HG03103 (cell line): ENCODE data around the gene IRF2.
"Not testable (repeated sequence)": the region's sequence is repeated elsewhere in the genome, so short reads cannot be mapped to it uniquely, and the experiment has no call there.

Experiments
- ATAC-seq: cut with Tn5 transposase; IDR thresholded peaks from one replicate; pipeline ENCODE4 v1.9.1; 2021; ENCODE audit warnings: low read depth; ENCODE audit not compliant: unreplicated experiment

The IRF2 gene

DNA sequence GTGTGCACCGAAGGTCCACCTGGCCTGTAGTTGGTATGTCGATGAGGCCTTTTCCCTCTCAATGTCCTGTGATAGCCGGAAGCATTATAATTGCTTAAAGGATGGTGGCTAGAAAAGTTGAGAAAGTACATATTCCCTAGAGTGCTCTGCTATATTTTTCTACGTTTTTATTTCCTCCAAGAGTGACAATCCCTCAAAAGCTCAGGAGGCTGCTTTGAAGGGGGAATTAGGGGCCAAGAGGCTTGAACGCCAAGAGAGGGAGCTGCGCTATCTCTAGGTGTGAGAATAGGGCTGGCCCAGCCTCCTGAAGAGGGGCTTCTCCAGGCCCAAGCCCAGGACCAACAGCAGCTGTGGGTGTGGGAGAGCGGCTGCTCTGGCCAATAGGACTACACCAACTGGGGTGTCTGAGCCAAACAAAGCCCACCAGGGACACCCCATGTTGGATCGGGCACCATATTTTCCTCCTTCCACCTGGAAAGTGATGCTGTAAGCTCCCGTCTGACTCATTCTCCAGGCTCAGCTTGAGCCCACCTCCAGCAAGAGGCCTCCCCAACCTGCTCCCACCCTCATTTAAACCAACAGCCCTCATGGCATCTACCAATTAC is 124.0 kb downstream of the IRF2 start:
- ATAC-seq = no peak

DNA sequence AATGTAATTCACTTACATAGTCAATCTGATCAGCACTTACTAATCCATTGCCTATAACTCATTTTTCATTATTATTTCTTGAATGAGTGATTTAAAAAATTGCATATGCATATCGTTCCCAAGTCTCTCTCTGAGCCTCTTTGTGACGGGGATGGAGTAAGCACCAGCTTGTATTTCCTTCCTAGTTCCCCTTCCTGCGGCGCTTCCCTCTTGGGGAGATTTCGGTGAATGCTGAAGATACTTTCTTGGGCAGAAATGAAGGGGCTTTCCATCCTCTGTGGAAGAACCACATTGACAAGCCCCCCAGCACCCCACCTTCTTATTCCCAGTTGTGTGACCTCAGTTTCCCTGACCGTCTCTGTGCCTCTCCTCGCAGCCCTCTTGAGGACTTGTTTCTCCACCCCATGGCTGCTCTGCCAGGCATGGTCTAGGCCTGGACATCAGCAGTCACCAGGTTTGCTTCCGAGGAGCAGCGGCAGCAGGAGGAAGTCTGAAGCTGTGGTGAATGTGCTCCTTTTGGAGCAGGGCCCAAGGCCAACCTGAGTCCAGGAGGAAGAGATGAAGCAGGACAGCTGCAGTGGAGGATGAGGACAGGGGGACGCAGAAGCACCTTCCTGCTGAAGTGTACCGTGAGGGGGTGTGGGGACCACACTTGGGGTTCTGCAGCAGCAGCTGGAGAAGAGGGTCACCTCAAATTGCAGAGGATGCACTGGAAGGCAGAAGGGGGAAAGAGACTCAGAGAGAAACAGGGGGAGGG is 124.9 kb downstream of the IRF2 start:
- ATAC-seq = no peak

DNA sequence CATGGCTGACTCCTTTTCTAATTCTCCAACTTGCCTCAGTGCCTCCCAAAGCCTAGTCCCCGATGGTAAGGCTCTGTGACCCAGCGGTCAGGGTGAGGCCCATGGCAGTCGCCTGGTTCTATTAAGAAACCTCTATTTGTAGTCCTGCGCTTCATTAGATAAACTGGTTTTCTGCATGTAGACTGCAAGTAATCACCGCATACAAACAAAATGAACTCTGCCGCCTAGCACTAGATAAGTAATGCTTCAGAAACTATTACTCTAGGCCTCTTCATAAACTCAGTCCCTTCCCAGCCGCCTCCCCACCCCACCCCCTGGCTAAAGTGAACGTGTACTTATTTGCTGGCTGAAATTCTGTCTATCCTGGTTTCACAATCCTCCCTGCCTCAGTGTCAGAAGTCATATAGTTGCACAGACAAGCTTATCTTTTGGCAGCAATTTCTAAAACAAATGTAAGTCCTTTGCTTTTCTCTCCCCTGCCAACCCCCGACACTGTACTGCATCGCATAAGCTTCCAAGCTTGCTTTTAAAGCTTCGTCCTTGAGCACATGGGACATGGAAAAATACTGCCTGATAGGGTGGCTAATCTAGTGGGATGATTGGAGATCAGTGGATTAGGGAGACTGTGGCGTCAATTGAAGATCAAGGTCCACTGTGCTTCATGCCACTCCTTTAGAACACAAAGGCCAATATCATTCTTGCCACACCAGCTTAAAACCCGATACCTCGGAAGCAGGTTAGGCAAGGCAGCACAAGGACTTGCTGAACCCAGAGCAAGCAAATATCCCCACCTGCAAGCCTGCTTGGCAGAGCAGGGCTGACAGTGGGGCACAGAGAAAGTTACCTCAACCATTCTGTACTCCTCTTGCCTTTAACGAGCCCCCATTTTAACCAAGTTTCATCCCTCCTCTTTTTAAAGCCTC is 125.8 kb downstream of the IRF2 start:
- ATAC-seq = no peak

DNA sequence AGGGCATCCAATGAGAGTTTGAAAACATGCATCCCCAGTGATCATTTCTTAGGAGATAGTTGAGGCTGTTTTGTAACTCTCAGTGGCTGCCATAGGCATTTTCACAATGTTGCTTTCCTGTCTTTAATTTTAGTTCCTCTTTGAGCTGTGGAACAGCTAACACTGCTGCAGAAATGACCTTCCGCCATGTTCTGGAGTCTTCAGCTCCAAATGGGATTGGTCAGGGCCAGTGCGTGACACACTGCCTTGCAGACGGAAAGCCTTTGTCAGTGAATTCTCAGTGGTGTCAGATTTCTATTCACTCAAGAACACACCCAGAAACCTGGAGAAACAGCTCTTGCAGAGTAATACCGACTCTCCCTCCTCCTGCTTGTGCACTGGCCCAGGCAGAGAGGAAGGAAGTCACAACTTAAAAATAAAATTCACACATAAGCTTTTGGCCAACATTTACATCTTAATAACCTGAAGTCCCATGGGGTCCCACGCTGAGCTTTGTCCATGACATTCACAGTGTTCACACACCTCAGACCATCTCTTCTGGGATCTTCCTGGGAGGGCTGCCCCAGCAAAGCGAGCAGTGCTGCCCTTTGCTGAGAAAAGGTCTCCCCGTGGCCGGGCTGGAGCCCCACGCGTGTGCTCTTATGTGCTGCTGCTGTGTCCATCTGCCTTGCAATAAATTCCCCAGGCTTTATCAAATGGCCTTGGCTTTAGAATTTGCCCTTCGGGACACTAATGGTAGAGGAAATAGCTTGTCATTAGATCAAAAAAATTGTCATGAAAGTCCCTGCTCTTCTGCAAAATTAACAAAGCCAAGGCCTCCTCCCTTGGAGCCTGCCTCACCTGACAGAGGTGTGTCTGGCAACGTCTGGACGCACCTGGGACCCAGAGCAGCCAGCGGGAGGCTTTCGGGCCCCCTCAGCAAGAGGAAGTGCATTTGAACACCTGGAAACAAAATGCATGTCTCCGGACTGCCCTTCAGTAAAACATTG is 126.8 kb downstream of the IRF2 start:
- peak; percentile 75 for ATAC-seq

DNA sequence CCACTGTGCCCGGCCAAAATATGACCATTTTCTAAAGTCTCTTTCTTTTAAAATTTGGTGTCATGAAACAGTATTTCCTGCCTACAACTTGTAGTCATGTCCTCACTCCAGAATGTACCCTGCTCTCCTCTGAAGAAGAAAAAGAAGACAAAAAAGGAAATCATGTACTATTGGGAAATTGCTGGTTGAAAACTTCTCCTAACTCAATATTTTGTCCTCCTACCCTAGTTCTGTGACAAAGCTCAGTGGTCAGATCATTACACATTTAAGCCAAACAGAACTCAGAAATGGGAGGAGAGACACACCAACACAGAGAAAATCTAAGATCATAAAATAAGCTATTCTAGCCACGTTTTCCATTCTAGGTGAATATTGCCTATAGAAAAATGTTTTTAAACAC is 127.7 kb downstream of the IRF2 start:
- no peak for ATAC-seq

DNA sequence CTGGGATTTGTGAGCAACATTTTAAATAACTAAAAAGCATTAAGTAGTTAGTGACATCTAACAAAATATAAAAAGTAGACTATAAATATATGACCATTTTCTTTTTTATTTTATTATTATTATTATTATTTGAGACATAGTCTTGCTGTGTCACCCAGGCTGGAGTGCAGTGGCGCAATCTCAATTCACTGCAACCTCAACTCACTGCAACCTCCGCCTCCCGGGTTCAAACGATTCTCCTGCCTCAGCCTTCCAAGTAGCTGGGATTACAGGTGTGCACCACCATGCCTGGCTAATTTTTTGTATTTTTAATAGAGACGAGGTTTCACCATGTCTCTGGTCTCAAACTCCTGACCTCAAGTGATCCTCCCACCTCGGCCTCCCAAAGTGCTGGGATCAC is 128.1 kb downstream of the IRF2 start:
- not testable (repeated sequence) for ATAC-seq

DNA sequence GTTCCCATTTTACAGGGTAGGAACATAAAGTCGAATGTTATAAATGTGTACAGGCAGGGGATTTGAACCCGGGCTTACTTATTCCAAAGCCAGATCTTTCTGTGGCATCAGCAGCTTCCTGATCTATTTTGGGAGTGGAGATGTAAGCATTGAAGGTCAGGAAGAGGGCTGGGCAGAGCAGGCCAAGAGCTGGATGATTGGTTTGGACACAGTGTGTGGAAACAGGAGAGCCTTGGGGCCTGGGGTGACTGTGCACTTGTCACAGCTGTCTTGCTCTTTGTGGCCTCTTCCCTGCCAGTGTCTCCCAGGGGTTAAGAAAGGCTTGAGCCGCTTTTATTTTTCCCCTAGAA is 128.8 kb downstream of the IRF2 start:
- no peak for ATAC-seq

DNA sequence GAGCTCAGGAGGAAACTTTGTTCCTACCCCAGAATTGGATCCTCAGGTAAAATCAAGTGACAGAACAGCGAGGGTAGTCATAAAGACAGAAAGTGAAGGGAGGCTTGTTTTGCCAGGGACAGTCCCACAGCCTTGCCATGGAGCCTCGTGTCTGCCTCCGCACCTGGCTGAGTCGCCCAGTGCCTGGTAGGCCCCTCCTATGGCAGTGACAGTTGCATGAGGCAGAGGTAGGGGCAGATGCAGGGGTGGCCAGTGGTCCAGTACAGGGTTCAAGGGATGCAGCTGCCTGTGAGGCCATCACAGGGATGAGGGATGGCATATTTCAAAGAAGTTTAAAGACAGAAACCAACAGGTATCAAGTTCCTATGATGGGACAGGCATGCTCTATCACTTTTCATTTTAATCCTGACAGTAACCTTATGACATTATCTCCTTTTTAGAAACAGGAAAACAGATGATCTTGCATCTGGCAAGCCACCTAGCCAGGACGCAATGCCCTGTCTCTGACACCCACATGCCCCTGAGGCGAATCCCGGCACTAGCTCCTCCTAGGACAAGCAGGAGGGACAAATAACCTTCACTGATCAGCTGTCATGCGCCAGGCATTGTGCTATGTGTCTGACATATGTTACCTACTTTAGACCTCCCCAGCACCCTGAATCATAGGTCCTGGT is 129.3 kb downstream of the IRF2 start:
- ATAC-seq = no peak

DNA sequence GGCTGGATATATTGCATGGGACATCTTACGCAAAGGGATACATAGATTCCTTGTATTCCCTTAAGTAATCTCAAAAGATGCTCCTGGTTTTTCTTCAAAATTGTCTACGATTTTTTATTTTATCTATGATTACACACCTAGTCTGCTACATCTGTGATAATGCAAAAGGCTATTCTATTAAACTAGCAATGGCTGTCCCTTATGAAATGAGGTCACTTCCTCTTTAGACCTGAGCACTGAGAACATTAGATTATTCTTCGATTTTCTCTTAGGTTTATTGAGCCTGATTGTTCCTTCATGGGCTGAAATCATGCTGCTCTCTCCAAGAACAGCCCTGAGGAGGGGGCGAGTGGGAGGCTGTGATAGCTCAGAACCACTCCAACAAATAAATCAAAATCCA is 129.9 kb downstream of the IRF2 start:
- no peak for ATAC-seq

DNA sequence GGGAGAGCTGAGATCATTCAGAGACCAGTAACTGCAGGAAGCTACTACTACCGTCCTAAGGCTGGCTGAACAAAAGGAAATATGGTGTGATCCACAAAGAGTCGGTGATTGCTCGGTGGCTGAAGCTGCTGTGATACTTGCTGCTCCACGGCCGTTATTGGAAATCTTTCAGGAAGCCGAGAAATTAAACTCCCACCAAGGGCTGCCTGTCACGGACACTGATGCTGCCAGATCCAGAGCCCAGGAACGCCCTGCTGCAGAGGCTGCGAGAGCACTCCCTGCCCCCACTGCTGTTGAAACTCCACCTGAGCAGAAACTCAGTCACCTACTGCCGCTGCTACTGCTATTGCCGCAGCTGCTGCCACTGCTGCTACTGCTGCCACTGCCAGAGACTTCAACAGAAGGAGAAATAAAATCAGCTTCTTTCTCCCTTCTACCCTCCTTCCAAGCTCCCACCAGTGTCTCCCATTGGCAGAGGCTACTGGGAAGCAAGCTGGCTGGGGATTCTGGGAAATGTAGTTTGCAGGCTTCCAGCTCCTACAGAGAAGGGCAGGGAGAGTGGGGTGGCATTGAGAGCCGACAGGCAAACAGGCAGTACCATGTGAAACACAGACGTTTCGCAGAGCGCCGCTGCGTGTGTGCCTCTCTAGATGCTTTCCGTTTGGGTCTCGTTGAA is 130.7 kb downstream of the IRF2 start:
- ATAC-seq = peak; percentile 28

DNA sequence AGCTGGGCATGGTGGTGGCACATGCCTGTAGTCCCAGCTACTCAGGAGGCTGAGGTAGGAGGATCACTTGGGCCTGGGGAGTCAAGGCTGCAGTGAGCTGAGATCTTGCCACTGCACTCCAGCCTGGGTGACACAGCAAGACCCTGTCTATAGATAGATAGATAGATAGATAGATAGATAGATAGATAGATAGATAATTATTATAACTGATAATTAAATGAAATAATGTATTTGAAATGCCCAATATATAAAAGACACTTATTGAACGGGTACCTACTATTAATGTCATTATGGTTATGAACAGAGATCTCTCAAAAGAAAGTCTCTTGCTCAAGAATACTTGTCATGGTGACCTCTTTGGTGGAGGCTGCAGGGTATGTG is 131.5 kb downstream of the IRF2 start:
- not testable (repeated sequence) for ATAC-seq

DNA sequence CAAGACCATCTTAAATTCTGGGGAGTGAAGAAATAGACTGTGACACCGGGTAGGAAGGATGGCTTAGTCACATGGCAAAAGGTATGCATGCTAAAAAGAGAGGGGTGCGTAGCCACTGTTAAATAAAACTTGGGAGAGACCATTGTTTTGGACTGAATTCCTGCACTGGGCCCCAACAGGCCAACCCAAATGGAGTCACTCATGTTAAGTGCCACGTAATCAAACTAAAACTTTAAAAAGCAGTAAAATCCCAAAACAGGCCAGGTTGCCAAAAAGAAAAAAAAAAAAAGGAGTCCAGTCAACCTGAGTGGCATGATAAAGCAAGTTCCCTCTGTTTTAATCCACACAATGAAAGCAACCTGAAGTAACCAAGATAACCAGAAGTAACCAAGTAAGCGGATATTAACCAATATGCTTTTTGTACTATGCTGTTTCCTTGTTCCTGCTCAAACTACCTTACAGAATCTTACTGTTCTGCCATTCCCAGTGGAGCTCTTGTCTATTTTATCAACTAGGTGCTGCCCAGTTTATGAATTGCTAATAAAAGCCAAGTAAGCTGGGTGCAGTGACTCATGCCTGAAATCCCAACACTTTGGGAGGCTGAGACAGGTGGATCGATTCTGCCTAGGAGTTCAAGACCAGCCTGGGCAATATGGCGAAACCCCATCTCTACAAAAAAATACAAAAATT is 132.0 kb downstream of the IRF2 start:
- no peak for ATAC-seq

DNA sequence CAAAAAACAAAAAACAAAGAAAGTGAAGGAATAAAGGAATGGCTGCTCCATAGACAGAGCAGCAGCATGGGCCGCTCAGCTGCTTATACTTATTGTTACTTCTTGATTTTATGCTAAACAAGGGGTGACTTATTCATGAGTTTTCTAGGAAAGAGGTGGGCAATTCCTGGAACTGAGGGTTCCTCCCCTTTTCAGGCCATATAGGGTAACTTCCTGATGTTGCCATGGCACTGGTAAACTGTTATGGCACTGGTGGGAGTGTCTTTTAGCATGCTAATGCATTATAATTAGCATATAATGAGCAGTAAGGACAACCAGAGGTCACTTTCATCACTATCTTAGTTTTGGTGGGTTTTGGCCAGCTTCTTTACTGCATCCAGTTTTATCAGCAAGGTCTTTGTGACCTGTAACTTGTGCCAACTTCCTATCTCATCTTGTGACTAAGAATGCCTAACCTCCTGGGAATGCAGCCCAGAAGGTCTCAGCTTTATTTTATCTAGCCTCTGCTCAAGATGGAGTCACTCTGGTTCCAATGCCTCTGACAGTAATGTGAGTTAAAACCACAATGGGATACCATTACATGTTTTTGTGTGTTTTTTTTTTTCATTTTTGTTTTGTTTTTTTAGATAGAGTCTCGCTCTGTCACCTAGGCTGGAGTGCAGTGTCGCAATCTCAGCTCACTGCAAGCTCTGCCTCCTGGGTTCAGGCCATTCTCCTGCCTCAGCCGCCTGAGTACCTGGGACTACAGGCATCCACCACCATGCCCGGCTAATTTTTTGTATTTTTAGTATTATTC is 134.8 kb downstream of the IRF2 start:
- ATAC-seq = not testable (repeated sequence)

DNA sequence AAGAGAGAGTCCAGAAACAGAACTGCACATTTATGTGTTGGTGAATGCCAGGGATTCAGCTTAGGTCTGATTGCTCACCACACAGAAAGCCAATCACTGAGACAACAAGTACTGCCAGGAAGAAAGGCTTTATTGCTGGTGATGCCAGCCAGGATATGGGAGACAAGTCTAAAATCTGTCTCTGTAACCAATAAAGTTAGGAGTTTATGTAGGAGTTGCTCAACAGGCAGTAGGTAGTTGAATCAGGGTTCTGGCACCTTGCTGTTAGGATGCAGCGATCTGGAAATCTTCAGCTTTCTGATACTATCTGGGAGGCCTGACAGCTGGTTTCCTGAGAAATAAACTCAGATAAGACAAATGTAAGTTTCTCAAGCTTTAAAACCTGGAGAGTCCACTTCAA is 136.4 kb downstream of the IRF2 start:
- no peak for ATAC-seq
